GM23338 (cell line): ENCODE data around the gene MAG. TPM values are rescaled to one million over a fixed set of nuclear protein-coding genes. Genes with fewer than 3 reads are reported as not detected.

Experiments
- ATAC-seq: fragments of 200-7000 bp; cut with Tn5 transposase; 3 replicates; pipeline ENCODE4 v1.9.1; 2020
- DNase-seq: peaks from one replicate; pipeline ENCODE4 v3.0.0-alpha.2; 2015; ENCODE audit warnings: low spot score
- H2AFZ ChIP-seq: fragments of 200-600 bp; sonication (generic); 2 replicates; pipeline ENCODE4 v1.8.0; 2016; ENCODE audit warnings: antibody characterized with exemption, mild to moderate bottlenecking, moderate library complexity
- H3F3A ChIP-seq: fragments of 200-600 bp; sonication (generic); replicated peaks from 2 replicates; pipeline ENCODE4 v1.8.0; 2017; ENCODE audit warnings: antibody characterized with exemption, mixed run types, low read depth
- H3K27ac ChIP-seq: fragments of 200-600 bp; sonication (generic); 2 replicates; pipeline ENCODE4 v1.6.1; 2016; ENCODE audit warnings: low read depth
- H3K27me3 ChIP-seq: fragments of 200-600 bp; sonication (generic); 2 replicates; pipeline ENCODE4 v1.8.0; 2016; ENCODE audit warnings: mild to moderate bottlenecking, mixed run types, moderate library complexity; ENCODE audit not compliant: insufficient read depth
- H3K36me3 ChIP-seq: fragments of 200-600 bp; sonication (generic); 2 replicates; pipeline ENCODE4 v1.8.0; 2016; ENCODE audit warnings: mild to moderate bottlenecking; ENCODE audit not compliant: insufficient read depth
- H3K4me1 ChIP-seq: fragments of 200-600 bp; sonication (generic); 2 replicates; pipeline ENCODE4 v1.8.0; 2016; ENCODE audit warnings: mild to moderate bottlenecking, moderate library complexity; ENCODE audit not compliant: insufficient read depth
- H3K4me2 ChIP-seq: fragments of 200-600 bp; sonication (generic); 2 replicates; pipeline ENCODE4 v1.7.1; 2017; ENCODE audit warnings: mixed run types
- H3K4me3 ChIP-seq: fragments of 200-600 bp; sonication (generic); 2 replicates; pipeline ENCODE4 v1.6.1; 2016; ENCODE audit warnings: mixed run types
- H3K79me2 ChIP-seq: fragments of 200-600 bp; sonication (generic); replicated peaks from 2 replicates; pipeline ENCODE4 v1.8.0; 2017; ENCODE audit warnings: mild to moderate bottlenecking; ENCODE audit not compliant: insufficient read depth
- H3K9me2 ChIP-seq: fragments of 200-600 bp; sonication (generic); 2 replicates; pipeline ENCODE4 v1.8.0; 2017; ENCODE audit not compliant: insufficient read depth
- H4K20me1 ChIP-seq: fragments of 200-600 bp; sonication (generic); replicated peaks from 2 replicates; pipeline ENCODE4 v1.8.0; 2017; ENCODE audit warnings: mild to moderate bottlenecking; ENCODE audit not compliant: insufficient read depth
- H3K27ac Mint-ChIP-seq: 2 replicates; pipeline ENCODE4 v1.8.0; 2020; ENCODE audit warnings: inconsistent platforms, mild to moderate bottlenecking, moderate library complexity, mixed read lengths
- H3K27me3 Mint-ChIP-seq: 3 replicates; pipeline ENCODE4 v1.8.0; 2022; ENCODE audit warnings: low read depth, mild to moderate bottlenecking, moderate library complexity, mixed read lengths, inconsistent platforms; ENCODE audit not compliant: insufficient read depth, poor library complexity
- H3K36me3 Mint-ChIP-seq: 3 replicates; pipeline ENCODE4 v1.8.0; 2021; ENCODE audit warnings: low read depth, mild to moderate bottlenecking, inconsistent platforms, moderate library complexity, mixed read lengths
- H3K4me1 Mint-ChIP-seq: 3 replicates; pipeline ENCODE4 v1.8.0; 2020; ENCODE audit warnings: mild to moderate bottlenecking, inconsistent platforms, mixed read lengths
- H3K4me3 Mint-ChIP-seq: 3 replicates; pipeline ENCODE4 v1.8.0; 2021; ENCODE audit warnings: moderate library complexity, mild to moderate bottlenecking, inconsistent platforms, mixed read lengths
- H3K9me3 Mint-ChIP-seq: 3 replicates; pipeline ENCODE4 v1.8.0; 2020; ENCODE audit warnings: moderate library complexity, mild to moderate bottlenecking, inconsistent platforms, mixed read lengths
- JUNB ChIP-seq: IDR thresholded peaks from one replicate; pipeline ENCODE4 v1.6.1; 2016; ENCODE audit warnings: antibody characterized with exemption; ENCODE audit not compliant: unreplicated experiment
- POLR2AphosphoS5 ChIP-seq: IDR thresholded peaks from 2 replicates; pipeline ENCODE4 v1.6.1; 2016; ENCODE audit warnings: antibody characterized with exemption, low read depth
- STAT1 ChIP-seq: IDR thresholded peaks from one replicate; pipeline ENCODE4 v1.6.1; 2016; ENCODE audit warnings: antibody characterized with exemption; ENCODE audit not compliant: unreplicated experiment
- ZNF331 ChIP-seq: fragments of 250-450 bp; sonication (Bioruptor Pico); IDR thresholded peaks from 2 replicates; pipeline ENCODE4 v1.5.0; 2020; ENCODE audit warnings: low read depth, mild to moderate bottlenecking, moderate library complexity
- polyA plus RNA-seq: library from polyadenylated mRNA; unstranded; fragments of >200 nt; fragmentation: Nextera tagmentation; extraction: Ambion mirVana; gene quantifications from 2 replicates; pipeline ENCODE4 v1.2.1, GENCODE V29; 2016
- total RNA-seq: library from RNA; depleted of rRNA; stranded (reverse); fragments of >200 nt; shearing (Covaris generic); gene quantifications from 2 replicates; pipeline ENCODE4 v1.2.3, GENCODE V29; 2014
- TF ChIP-seq, protein P1 (sequence below): IDR thresholded peaks from 2 replicates; pipeline ENCODE4 v1.6.1; 2016; ENCODE audit warnings: antibody characterized with exemption
- TF ChIP-seq, protein P2 (sequence below): IDR thresholded peaks from one replicate; pipeline ENCODE4 v1.6.1; 2018; ENCODE audit warnings: antibody characterized with exemption; ENCODE audit not compliant: unreplicated experiment
- TF ChIP-seq, protein P3 (sequence below): fragments of 250-450 bp; sonication (Bioruptor Pico); IDR thresholded peaks from 2 replicates; pipeline ENCODE4 v1.5.0; 2020; ENCODE audit warnings: mild to moderate bottlenecking, moderate library complexity

The MAG gene
- total and polyA plus RNA-seq, 2 experiments from 2014 or later = 0.61 to 1.3 TPM

DNA sequence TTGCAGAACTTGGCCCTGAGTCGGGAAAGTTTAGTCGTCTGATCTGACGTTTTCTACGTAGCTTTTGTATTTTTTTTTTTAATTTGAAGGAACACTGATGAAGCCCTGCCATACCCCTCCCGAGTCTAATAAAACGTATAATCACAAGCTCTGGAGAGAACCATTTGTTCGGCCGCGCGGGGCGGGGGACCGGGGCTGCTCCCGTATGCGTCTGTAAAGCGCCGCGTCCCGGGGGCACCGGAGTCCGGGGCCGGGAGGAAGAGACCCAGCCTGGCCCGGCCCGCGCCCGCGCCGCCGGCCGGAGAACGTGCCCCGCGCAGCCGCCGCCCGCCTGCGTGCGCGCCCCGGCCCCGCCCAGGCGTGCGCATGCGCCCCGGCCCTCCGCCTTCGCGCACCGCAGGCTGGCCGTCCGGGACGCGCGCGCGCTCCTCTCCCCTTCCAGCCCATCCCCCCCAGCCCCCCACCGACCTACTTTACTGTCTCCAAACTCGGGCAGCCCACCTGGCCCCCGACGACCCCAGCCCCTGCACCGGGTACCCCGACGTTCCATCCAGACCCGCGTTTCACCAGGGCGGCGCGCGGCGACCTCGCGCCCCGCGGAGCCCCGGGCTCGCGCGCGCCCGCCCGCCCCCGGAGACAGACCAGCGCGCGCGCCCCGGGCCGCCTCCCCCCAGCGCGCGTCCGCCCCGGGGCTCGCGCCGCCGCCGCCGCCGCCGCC, 24.0 kb upstream of the MAG start:
- Histone ChIP-seq H3K4me3 (peak overlapping the region; percentile 79), H3F3A (peaks cover 17% of the 10 kb centered on the region), H3K27me3 (no peaks in the 10 kb centered on the region), H2AFZ (no peak overlapping the region), H4K20me1 (peaks cover 15% of the 10 kb centered on the region), H3K79me2 (no peaks in the 10 kb centered on the region), H3K4me2 (peak overlapping the region; percentile 99), H3K27ac (peak overlapping the region; percentile 96), H3K4me1 (peaks cover 7% of the 10 kb centered on the region; the same call in 1 of the 2 replicates), H3K9me2 (no peaks in the 10 kb centered on the region), H3K36me3 (peaks cover 11% of the 10 kb centered on the region; the same call in 1 of the 2 replicates)
- ATAC-seq (peak; percentile 56), DNase-seq (peak; percentile 82)
- peak overlapping the region; percentile 95 for H3K27ac Mint-ChIP-seq
- H3K4me1 Mint-ChIP-seq = peaks cover 11% of the 10 kb centered on the region
- peak overlapping the region; percentile 87 for H3K4me3 Mint-ChIP-seq
- no peaks in the 10 kb centered on the region; the same call in 2 of the 3 replicates for H3K9me3 Mint-ChIP-seq
- peak; percentile 52; the same call in 1 of the 2 replicates for TF ChIP-seq POLR2AphosphoS5
- TF ChIP-seq ZNF331 = no peak
- peaks cover 65% of the 10 kb centered on the region for H3K36me3 Mint-ChIP-seq
- H3K27me3 Mint-ChIP-seq = peaks cover 32% of the 10 kb centered on the region

DNA sequence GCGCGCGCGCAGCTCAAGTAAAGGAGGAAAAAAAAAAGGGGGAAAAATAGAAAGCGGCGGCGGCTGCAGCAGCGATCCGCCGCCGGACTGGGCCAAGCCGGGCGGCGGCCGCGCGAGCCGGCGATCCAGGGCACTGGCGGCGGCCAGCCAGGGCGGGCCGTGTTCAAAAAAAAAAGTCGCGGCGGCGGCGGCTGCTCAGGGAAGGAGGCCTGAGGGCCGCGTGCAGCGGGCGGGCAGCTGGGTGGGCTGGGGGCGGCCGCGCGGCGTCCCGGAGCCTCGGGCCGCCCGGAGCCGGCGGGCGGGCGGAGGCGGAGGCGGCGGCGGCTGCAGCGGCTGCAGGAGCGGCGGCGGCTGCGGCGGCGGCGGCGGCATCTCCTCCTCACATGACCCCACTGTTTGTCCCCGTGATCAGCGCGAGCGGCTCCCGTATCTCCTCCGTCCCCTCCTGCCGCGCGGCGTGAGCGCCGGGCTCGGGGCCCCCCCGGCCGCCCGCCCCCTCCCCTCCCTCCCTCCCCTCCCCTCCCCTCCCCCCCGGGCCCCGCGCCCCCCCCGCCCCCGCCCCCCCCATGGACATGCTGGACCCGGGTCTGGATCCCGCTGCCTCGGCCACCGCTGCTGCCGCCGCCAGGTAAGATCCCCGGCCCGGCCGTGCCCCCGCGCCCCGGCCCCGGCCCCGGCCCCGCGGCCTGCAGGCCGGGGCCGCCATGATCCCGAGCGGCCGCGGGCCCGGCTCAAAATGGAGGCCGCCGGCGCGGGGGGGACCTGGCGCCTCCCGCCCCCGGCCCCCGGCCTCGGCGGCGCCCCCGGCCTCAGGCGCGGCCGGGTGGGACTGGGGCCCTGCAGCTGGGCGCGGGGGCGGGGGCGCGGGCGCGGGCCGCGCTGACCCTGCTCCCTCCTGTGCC, 23.2 kb upstream of the MAG start, which contains the start of gene USF2:
TSS of gene USF2 (plus strand) at position 427 of the 902 bp plus-strand sequence. CDS start at position 567, 140 bp downstream.
- Histone ChIP-seq H3K27me3 (no peaks in the 10 kb centered on the region), H3K27ac (peak within 1 kb of the TSS; percentile 96), H4K20me1 (peaks cover 12% of the 10 kb centered on the region; the same call in 1 of the 2 replicates), H3K79me2 (no peaks in the 10 kb centered on the region), H3K4me1 (peaks cover 7% of the 10 kb centered on the region; the same call in 1 of the 2 replicates), H3K4me2 (peak within 1 kb of the TSS; percentile 99), H3K36me3 (peaks cover 7% of the 10 kb centered on the region; the same call in 1 of the 2 replicates), H3K9me2 (no peaks in the 10 kb centered on the region), H3K4me3 (peak within 1 kb of the TSS; percentile 79), H3F3A (peaks cover 17% of the 10 kb centered on the region), H2AFZ (no peak within 1 kb of the TSS)
- Mint-ChIP-seq H3K27me3 (peaks cover 32% of the 10 kb centered on the region), H3K4me1 (peaks cover 11% of the 10 kb centered on the region), H3K36me3 (peaks cover 67% of the 10 kb centered on the region), H3K27ac (peak within 1 kb of the TSS; percentile 95), H3K4me3 (peak within 1 kb of the TSS; percentile 87), H3K9me3 (no peaks in the 10 kb centered on the region; the same call in 2 of the 3 replicates)
- DNase-seq (peak; percentile 78), ATAC-seq (no peak)
- TF ChIP-seq POLR2AphosphoS5 (no peak), STAT1 (no peak), JUNB (no peak), ZNF331 (no peak)
- TF ChIP-seq, protein P1, sequence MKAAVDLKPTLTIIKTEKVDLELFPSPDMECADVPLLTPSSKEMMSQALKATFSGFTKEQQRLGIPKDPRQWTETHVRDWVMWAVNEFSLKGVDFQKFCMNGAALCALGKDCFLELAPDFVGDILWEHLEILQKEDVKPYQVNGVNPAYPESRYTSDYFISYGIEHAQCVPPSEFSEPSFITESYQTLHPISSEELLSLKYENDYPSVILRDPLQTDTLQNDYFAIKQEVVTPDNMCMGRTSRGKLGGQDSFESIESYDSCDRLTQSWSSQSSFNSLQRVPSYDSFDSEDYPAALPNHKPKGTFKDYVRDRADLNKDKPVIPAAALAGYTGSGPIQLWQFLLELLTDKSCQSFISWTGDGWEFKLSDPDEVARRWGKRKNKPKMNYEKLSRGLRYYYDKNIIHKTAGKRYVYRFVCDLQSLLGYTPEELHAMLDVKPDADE = no peak
- TF ChIP-seq, protein P2, sequence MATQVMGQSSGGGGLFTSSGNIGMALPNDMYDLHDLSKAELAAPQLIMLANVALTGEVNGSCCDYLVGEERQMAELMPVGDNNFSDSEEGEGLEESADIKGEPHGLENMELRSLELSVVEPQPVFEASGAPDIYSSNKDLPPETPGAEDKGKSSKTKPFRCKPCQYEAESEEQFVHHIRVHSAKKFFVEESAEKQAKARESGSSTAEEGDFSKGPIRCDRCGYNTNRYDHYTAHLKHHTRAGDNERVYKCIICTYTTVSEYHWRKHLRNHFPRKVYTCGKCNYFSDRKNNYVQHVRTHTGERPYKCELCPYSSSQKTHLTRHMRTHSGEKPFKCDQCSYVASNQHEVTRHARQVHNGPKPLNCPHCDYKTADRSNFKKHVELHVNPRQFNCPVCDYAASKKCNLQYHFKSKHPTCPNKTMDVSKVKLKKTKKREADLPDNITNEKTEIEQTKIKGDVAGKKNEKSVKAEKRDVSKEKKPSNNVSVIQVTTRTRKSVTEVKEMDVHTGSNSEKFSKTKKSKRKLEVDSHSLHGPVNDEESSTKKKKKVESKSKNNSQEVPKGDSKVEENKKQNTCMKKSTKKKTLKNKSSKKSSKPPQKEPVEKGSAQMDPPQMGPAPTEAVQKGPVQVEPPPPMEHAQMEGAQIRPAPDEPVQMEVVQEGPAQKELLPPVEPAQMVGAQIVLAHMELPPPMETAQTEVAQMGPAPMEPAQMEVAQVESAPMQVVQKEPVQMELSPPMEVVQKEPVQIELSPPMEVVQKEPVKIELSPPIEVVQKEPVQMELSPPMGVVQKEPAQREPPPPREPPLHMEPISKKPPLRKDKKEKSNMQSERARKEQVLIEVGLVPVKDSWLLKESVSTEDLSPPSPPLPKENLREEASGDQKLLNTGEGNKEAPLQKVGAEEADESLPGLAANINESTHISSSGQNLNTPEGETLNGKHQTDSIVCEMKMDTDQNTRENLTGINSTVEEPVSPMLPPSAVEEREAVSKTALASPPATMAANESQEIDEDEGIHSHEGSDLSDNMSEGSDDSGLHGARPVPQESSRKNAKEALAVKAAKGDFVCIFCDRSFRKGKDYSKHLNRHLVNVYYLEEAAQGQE = no peak
- TF ChIP-seq, protein P3, sequence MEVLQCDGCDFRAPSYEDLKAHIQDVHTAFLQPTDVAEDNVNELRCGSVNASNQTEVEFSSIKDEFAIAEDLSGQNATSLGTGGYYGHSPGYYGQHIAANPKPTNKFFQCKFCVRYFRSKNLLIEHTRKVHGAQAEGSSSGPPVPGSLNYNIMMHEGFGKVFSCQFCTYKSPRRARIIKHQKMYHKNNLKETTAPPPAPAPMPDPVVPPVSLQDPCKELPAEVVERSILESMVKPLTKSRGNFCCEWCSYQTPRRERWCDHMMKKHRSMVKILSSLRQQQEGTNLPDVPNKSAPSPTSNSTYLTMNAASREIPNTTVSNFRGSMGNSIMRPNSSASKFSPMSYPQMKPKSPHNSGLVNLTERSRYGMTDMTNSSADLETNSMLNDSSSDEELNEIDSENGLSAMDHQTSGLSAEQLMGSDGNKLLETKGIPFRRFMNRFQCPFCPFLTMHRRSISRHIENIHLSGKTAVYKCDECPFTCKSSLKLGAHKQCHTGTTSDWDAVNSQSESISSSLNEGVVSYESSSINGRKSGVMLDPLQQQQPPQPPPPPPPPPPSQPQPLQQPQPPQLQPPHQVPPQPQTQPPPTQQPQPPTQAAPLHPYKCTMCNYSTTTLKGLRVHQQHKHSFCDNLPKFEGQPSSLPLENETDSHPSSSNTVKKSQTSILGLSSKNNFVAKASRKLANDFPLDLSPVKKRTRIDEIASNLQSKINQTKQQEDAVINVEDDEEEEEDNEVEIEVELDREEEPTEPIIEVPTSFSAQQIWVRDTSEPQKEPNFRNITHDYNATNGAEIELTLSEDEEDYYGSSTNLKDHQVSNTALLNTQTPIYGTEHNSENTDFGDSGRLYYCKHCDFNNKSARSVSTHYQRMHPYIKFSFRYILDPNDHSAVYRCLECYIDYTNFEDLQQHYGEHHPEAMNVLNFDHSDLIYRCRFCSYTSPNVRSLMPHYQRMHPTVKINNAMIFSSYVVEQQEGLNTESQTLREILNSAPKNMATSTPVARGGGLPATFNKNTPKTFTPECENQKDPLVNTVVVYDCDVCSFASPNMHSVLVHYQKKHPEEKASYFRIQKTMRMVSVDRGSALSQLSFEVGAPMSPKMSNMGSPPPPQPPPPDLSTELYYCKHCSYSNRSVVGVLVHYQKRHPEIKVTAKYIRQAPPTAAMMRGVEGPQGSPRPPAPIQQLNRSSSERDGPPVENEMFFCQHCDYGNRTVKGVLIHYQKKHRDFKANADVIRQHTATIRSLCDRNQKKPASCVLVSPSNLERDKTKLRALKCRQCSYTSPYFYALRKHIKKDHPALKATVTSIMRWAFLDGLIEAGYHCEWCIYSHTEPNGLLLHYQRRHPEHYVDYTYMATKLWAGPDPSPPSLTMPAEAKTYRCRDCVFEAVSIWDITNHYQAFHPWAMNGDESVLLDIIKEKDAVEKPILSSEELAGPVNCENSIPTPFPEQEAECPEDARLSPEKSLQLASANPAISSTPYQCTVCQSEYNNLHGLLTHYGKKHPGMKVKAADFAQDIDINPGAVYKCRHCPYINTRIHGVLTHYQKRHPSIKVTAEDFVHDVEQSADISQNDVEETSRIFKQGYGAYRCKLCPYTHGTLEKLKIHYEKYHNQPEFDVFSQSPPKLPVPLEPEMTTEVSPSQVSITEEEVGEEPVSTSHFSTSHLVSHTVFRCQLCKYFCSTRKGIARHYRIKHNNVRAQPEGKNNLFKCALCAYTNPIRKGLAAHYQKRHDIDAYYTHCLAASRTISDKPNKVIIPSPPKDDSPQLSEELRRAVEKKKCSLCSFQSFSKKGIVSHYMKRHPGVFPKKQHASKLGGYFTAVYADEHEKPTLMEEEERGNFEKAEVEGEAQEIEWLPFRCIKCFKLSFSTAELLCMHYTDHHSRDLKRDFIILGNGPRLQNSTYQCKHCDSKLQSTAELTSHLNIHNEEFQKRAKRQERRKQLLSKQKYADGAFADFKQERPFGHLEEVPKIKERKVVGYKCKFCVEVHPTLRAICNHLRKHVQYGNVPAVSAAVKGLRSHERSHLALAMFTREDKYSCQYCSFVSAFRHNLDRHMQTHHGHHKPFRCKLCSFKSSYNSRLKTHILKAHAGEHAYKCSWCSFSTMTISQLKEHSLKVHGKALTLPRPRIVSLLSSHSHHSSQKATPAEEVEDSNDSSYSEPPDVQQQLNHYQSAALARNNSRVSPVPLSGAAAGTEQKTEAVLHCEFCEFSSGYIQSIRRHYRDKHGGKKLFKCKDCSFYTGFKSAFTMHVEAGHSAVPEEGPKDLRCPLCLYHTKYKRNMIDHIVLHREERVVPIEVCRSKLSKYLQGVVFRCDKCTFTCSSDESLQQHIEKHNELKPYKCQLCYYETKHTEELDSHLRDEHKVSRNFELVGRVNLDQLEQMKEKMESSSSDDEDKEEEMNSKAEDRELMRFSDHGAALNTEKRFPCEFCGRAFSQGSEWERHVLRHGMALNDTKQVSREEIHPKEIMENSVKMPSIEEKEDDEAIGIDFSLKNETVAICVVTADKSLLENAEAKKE = no peak
